NCI-H1048 (cell line): ENCODE data around the gene C1GALT1C1.
"Not testable (repeated sequence)": the region's sequence is repeated elsewhere in the genome, so short reads cannot be mapped to it uniquely, and the experiment has no call there.

Source experiments
- DNase-seq: peaks from one replicate; lab custom pipeline; 2025; lab: John Stamatoyannopoulos, UW

Gene C1GALT1C1

DNA sequence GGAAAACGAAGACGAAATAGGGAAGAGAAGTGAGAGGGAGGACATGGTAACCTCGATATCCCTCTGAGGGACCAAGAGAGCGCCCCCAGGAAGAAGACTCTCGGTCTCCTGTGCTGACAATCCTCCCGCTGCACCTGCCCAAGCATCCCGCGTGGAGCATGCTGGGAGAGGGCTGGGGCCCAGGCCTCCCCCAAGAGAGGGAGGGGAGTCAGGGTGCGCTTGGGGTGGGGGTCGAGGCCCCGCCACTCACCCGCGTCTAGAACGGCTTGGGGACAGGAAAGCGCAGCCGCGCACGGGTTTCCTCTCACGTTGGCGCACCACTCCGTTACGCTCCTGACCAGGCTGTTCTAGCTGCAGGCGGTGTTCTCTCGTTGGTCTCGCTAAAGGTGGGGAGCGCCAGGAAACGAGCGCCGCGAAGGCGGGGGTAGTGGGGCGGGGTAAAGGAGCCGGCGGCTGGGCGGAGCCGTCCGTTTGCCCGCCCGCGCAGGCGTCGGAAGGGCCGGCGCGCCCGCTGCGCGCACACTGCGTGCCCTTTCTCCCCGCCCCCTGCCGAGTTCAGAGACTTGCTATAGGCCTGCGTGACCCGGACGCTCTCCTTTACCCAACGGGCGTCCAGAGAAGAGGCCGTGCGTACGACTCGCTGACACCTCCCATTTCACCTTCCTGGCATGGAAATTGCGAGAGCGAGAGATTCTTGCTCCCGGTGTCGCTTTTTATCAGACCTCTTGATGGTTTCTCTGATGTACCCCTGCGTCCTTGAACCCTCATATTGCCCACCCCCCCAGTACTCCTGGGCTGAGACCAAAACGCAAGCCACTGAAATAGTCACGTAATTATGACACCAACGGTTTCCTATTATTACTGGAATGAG lies at the start of gene C1GALT1C1:
Gene C1GALT1C1 (minus strand): TSS at position 388 of the 871 bp plus-strand sequence. CDS start 2,888 bp downstream, outside the sequence.
- DNase-seq, result peak; percentile 73

- DNase-seq, result no peak
Measured at GRCh38 chrX:120677004-120677652, 47.3 kb upstream of the C1GALT1C1 start.

DNA sequence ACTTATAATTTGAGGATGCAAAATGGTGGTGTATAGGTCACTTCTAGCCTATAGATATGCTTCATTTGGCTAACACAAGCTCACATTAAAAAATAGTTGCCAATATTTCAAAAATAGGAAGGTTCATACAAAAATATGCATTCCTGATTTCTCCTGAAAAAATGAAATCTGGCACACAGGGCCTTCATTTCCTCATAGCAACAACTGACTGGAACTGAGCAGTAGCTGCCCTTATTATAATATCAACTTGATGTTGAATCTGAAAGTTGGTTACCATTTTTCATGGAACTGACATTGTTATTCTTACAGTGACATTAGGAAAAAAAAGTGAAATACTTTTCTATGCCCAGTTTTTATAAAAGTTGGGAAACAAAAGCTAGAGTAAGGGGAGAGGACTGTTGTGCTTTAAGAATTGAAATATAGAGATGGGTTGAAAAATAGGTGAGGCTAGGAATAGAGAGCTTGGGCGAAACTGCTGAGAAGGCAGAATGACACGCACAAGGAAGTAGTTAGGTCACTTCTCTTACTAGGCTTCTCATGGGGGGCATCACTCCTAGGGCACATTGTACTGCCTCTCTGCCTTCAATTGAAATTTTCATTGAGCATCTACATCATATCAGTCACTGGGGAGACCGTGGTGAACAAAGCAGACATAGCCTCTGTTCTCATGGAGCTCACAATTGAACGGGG lies 43.1 kb upstream of the C1GALT1C1 start:
- no peak for DNase-seq

DNA sequence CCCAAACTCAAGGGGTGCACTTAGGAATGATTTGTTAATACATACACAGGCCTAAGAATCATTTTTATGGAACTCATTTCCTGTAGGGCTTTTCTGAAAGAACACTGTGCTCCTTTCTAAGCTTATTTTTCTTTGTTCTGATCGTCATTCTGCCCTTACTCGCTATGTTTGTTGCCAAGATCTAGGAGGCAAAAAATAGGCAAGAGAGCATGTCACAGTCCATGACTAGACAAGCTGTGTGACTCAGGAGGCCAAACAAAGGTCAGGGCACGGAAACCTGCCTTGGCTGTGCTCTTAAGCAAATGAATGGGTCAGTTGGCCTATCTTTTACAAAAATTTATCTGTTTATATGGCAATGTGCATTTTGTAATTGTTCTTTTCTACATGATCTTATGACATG lies 42.5 kb upstream of the C1GALT1C1 start:
- DNase-seq, result no peak

DNA sequence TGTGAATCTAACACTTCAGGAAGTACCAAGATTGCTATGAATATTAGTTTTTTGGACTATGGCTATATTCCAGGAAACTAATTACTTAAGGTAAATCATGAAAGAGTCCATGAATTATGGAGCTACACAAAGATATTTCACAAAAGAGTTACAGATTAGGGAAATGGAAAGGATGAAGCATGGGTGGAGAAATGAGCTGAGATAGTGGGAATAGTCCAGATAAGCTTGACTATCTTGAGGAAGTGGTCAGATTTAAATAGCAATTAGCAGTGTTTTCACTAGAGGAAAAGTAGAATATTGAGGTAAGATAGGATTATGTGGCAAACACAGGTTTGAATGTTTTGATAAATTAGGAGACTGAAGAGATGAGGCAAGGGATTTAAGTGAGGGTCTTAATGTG lies 42.1 kb upstream of the C1GALT1C1 start:
- DNase-seq, result no peak

GRCh38 chrX:120668357-120668756 lies 38.5 kb upstream of the C1GALT1C1 start:
- DNase-seq, result no peak

DNA sequence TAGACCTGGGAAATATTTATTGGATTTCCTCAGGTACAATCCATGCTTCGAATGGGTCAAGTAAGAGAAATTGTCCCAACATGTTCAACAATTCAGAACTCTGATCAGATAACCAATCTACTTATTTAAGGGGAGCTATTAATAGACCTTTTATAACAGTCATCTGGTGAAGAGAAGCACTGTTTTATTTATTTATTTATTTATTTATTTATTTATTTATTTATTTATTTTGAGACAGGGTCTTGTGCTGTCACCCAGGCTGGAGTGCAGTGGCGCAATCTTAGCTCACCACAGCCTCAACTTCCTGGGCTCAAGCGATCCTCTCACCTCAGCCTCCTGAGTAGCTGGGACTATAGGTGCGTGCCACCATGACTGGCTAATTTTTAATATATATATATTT lies 34.7 kb upstream of the C1GALT1C1 start:
- DNase-seq, result not testable (repeated sequence)

DNA sequence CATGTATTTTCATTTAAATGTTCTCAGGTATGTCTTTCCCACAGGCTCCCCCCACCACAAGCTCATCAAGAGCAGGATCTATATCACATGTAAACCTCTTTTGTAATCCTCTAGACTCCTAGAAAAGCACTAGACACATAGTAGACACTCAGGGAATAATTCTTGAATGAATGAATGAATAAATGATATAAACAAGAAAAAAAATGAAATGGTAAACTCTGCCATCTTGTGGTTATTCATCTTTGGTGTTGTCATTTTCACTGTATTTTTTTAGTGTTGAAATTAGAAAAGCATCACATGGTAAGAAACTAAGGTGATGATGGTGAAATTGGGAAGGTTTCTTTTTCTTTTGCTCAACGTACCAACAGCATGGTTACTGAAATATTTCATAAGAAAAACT lies 34.2 kb upstream of the C1GALT1C1 start:
- no peak for DNase-seq

DNA sequence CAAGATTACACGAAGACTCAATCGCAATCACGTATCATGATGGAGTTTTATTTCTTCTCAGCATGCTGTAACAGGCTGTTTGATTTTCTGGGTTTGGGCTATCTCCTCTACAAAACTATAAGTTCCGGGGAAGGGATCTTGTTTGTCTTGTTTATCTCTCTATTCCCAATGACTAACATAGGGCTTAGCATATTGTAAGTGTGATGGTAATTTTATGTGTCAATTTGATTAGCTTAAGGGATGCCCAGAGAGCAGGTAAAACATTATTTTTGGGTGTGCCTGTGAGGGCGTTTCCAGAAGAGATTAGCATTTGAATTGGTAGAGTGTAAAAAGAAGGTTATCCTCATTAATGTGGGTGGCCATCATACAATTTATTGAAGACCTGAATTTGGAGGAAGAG lies 32.8 kb upstream of the C1GALT1C1 start:
- no peak for DNase-seq

DNA sequence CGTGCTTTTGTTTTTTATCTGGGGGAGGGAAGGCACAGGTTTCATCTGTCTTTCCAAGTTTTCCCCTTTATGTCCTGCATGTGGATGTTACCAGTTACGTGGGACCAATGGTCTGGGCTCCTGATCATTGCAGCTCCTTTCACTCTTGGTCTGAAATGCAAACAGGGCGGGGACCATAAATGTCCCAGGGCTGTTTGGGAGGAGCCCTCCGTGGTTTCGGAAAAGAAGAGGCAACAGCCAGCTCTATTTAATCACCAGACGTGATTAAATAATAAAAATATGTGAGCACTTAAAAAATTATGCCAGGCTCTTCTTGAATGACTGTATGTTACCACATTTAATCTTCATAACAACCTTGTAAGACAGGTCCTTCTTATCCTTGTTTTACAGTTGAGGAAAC lies 30.8 kb upstream of the C1GALT1C1 start:
- no peak for DNase-seq

DNA sequence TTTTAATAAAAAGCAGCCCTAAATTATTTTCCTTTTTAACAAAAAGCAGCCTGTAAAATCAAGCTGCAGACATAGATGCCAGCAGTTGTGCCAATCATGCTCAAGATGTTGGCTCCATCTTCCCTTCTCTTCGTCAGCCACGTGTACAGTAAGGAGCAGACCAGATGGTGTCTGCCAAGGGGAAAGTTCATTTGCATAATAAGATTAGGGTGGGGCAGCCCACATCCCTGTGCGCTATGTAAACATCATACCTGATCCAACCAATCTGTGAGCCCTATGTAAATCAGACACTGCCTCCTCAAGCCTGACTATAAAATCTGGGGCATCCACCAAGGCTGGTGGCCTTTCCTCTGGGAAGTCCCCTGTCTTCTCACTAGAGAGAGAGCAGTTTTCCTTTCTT lies 23.1 kb upstream of the C1GALT1C1 start:
- peak; percentile 5 for DNase-seq

- DNase-seq, result not testable (repeated sequence)
Measured at GRCh38 chrX:120652256-120652655, 22.4 kb upstream of the C1GALT1C1 start.

GRCh38 chrX:120647127-120647526 lies 17.3 kb upstream of the C1GALT1C1 start:
- no peak for DNase-seq

GRCh38 chrX:120642871-120643270 lies 13.0 kb upstream of the C1GALT1C1 start:
- no peak for DNase-seq

- no peak for DNase-seq
Measured at GRCh38 chrX:120638619-120639018, 8.8 kb upstream of the C1GALT1C1 start.

DNA sequence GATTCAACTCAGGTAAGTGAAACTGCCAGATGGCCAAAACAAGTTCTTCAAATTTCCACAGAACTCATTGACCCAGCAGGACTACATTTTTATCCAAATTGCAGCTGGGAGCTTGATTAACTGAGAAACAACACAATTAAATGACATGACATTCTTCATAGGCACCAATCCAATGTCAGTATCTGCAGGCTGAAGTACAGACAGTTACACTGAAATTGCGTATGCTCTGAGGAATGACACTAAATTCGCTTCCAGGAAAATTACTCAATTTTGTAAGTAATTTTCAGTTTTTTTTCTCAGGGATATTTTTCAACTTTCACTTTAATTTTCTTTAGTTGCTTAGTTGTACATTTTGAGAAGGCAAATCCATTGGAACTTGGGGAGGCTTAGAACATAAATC lies 4.5 kb downstream of the C1GALT1C1 start:
- no peak for DNase-seq

- no peak for DNase-seq
Measured at GRCh38 chrX:120617996-120618630, 11.7 kb downstream of the C1GALT1C1 start.

GRCh38 chrX:120614816-120615215 lies 15.0 kb downstream of the C1GALT1C1 start:
- DNase-seq, result no peak

DNA sequence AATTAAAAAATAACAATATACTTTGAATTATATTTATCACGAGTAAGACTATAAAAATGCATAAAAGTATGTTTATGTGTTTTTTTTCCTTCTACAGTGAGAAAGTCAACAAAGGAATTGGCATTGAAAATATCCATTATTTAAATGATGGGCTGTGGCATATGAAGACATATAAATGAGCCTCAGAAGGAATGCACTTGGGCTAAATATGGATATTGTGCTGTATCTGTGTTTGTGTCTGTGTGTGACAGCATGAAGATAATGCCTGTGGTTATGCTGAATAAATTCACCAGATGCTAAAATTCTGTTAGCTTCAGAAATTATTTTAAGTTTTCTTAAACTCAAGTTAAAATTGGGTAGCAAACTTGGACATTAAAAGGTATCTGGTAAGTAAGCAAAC lies 17.8 kb downstream of the C1GALT1C1 start:
- DNase-seq, result no peak

GRCh38 chrX:120604361-120604782 lies 25.5 kb downstream of the C1GALT1C1 start:
- no peak for DNase-seq

DNA sequence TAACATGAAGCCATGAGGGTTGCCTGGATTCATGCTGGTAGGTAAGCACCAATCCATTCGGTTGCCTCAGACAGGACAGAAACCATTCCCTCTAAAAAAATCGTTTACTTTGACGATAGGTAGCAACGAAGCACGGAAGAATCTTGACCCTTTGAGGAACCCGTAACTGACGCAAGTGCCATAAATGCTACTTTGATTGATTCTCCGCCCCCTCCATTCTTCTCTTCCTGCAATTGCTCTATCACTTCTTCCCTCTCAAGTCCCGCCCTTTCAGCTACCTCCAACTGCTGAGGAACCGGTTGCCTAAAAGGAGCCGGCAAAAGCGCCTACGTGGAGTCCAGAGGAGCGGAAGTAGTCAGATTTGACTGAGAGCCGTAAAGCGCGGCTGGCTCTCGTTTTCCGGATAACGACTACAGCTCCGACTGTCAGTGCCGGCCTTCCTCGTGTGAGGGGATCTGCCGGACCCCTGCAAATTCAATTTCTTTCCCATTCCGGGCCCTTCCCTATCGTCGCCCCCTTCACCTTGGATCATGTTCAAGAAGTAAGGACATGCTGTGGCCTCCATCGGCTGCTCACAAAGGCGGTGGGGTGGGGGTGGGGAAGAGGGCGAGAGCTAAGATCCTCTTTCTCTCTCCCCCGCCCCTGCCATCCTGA lies 26.0 kb downstream of the C1GALT1C1 start, which contains the start of gene MCTS1:
Gene MCTS1 (plus strand): TSS at position 395 of the 654 bp plus-strand sequence. CDS start 136 bp downstream, at position 531.
- DNase-seq, result peak; percentile 59

- no peak for DNase-seq
Measured at GRCh38 chrX:120585702-120586101, 44.2 kb downstream of the C1GALT1C1 start.
